Measurements from ENCODE around the gene POP7. TPM values are rescaled to one million over a fixed set of nuclear protein-coding genes. Genes with fewer than 3 reads are reported as not detected.

The POP7 gene
- total RNA-seq, 1 donor from 2014 or later, result 67.9 TPM

GRCh38 chr7:100678291-100678984, 27.5 kb upstream of the POP7 start:
- no peak for DNase-seq (ENCODE audit: low read depth, low spot score)
- peaks cover 8% of the 10 kb centered on the region for H3K36me3 Mint-ChIP-seq (ENCODE audit: low read depth)
- peak overlapping the region; percentile 77 for H3K4me3 Mint-ChIP-seq
- H3K4me1 Mint-ChIP-seq, result peaks cover 9% of the 10 kb centered on the region
- peak overlapping the region; percentile 92 for H3K27ac Mint-ChIP-seq (ENCODE audit: unreplicated experiment)
- peaks cover under 1% of the 10 kb centered on the region for H3K27me3 Mint-ChIP-seq (ENCODE audit: low read depth)
- no peaks in the 10 kb centered on the region for H3K9me3 Mint-ChIP-seq
- no peak for TF ChIP-seq CTCF (conservative IDR thresholded peaks at IDR 0.05)

GRCh38 chr7:100679129-100679926, 26.6 kb upstream of the POP7 start:
- H3K9me3 Mint-ChIP-seq, result no peaks in the 10 kb centered on the region
- DNase-seq (ENCODE audit: low read depth, low spot score), result no peak
- H3K4me3 Mint-ChIP-seq, result peak overlapping the region; percentile 34
- peaks cover 9% of the 10 kb centered on the region for H3K4me1 Mint-ChIP-seq
- H3K27me3 Mint-ChIP-seq (ENCODE audit: low read depth), result no peaks in the 10 kb centered on the region
- TF ChIP-seq CTCF (conservative IDR thresholded peaks at IDR 0.05), result no peak
- peaks cover 8% of the 10 kb centered on the region for H3K36me3 Mint-ChIP-seq (ENCODE audit: low read depth)
- H3K27ac Mint-ChIP-seq (ENCODE audit: unreplicated experiment), result no peak overlapping the region

- TF ChIP-seq CTCF (conservative IDR thresholded peaks at IDR 0.05), result no peak
- H3K27ac Mint-ChIP-seq (ENCODE audit: unreplicated experiment), result no peak overlapping the region
- DNase-seq (ENCODE audit: low read depth, low spot score), result no peak
- no peaks in the 10 kb centered on the region for H3K9me3 Mint-ChIP-seq
- H3K4me1 Mint-ChIP-seq, result peaks cover 9% of the 10 kb centered on the region
- H3K36me3 Mint-ChIP-seq (ENCODE audit: low read depth), result peaks cover 8% of the 10 kb centered on the region
- no peaks in the 10 kb centered on the region for H3K27me3 Mint-ChIP-seq (ENCODE audit: low read depth)
- H3K4me3 Mint-ChIP-seq, result peak overlapping the region; percentile 73
These were observed 25.9 kb upstream of the POP7 start for GRCh38 chr7:100679927-100680575.

GRCh38 chr7:100680576-100681271, 25.2 kb upstream of the POP7 start:
- H3K9me3 Mint-ChIP-seq, result no peaks in the 10 kb centered on the region
- TF ChIP-seq CTCF (conservative IDR thresholded peaks at IDR 0.05), result no peak
- peaks cover 8% of the 10 kb centered on the region for H3K36me3 Mint-ChIP-seq (ENCODE audit: low read depth)
- H3K4me3 Mint-ChIP-seq, result peak overlapping the region; percentile 73
- no peak overlapping the region for H3K27ac Mint-ChIP-seq (ENCODE audit: unreplicated experiment)
- no peak for DNase-seq (ENCODE audit: low read depth, low spot score)
- no peaks in the 10 kb centered on the region for H3K27me3 Mint-ChIP-seq (ENCODE audit: low read depth)
- peaks cover 9% of the 10 kb centered on the region for H3K4me1 Mint-ChIP-seq

Data from neural crest cell (in vitro differentiated cells).